Measurements from ENCODE around the gene DMKN. TPM values are rescaled to one million over a fixed set of nuclear protein-coding genes. Genes with fewer than 3 reads are reported as not detected.

DMKN gene
- total RNA-seq: 52.7 and 144 TPM in 2 replicates

GRCh38 chr19:35513628-35514281 is at the start of gene DMKN:
Gene DMKN, minus strand, starts transcription at chr19:35513649. Its CDS starts 174 bp downstream, at chr19:35513475.
- DNase-seq (ENCODE audit: low read depth): peak; percentile 29

GRCh38 chr19:35562776-35563175 is 49.3 kb upstream of the DMKN start:
- no peak for DNase-seq (ENCODE audit: low read depth)

GRCh38 chr19:35562336-35562735 is 48.9 kb upstream of the DMKN start:
- no peak for DNase-seq (ENCODE audit: low read depth)

GRCh38 chr19:35561436-35561835 is 48.0 kb upstream of the DMKN start:
- no peak for DNase-seq (ENCODE audit: low read depth)

- no peak for DNase-seq (ENCODE audit: low read depth)
Measured at GRCh38 chr19:35560677-35561076, 47.2 kb upstream of the DMKN start.

- DNase-seq (ENCODE audit: low read depth): no peak
Measured at GRCh38 chr19:35560271-35560670, 46.8 kb upstream of the DMKN start.

- DNase-seq (ENCODE audit: low read depth): no peak
Measured at GRCh38 chr19:35559781-35560180, 46.3 kb upstream of the DMKN start.

GRCh38 chr19:35559281-35559659 is 45.8 kb upstream of the DMKN start:
- no peak for DNase-seq (ENCODE audit: low read depth)

GRCh38 chr19:35558400-35559280 is 45.2 kb upstream of the DMKN start:
- DNase-seq (ENCODE audit: low read depth): no peak

- DNase-seq (ENCODE audit: low read depth): no peak
Measured at GRCh38 chr19:35557539-35558399, 44.3 kb upstream of the DMKN start.

- no peak for DNase-seq (ENCODE audit: low read depth)
Measured at GRCh38 chr19:35556846-35557538, 43.5 kb upstream of the DMKN start.

- no peak for DNase-seq (ENCODE audit: low read depth)
Measured at GRCh38 chr19:35556025-35556590, 42.7 kb upstream of the DMKN start.

GRCh38 chr19:35555301-35556005 is 42.0 kb upstream of the DMKN start:
- DNase-seq (ENCODE audit: low read depth): peak; percentile 27

GRCh38 chr19:35554076-35554475 is 40.6 kb upstream of the DMKN start:
- no peak for DNase-seq (ENCODE audit: low read depth)

GRCh38 chr19:35553385-35554000 is 40.0 kb upstream of the DMKN start:
- DNase-seq (ENCODE audit: low read depth): no peak

- DNase-seq (ENCODE audit: low read depth): no peak
Measured at GRCh38 chr19:35552534-35553384, 39.3 kb upstream of the DMKN start.

GRCh38 chr19:35551091-35551810 is 37.8 kb upstream of the DMKN start:
- no peak for DNase-seq (ENCODE audit: low read depth)

GRCh38 chr19:35549879-35550523 is 36.6 kb upstream of the DMKN start:
- no peak for DNase-seq (ENCODE audit: low read depth)

Data from renal cortical epithelial cell (primary cell).